ENCODE measurements around the gene SLC20A1.
A peak's percentile ranks its signal among the peaks of the same experiment; 100 is the strongest.

Gene SLC20A1

DNA sequence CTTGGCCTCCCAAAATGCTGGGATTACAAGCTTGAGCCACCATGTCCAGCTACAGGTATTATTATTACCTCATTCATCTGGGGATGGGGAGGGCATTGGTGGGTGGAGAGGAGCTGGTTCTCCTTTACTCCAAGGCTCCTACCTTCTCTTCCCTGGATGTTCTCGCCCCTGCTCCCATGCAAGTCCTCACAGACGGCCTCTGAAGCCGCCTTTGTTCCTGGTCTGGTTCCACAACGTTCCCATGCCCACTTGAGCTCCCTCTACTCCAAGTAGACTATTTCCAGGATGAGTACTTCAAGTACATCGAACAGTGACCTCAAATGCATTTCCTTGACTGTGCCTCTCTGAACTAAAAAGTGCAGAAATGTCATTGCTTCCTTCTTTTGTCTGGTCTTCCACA is 3.2 kb upstream of the SLC20A1 start:
- TF ChIP-seq EP300 (IDR thresholded peaks at IDR 0.05; ENCODE audit: borderline replicate concordance) (no peak), ZBTB7A (IDR thresholded peaks at IDR 0.05; ENCODE audit: low read depth) (no peak), TEAD4 (IDR thresholded peaks at IDR 0.05) (no peak), TCF12 (IDR thresholded peaks at IDR 0.05; ENCODE audit: low read depth) (no peak), NFIC (IDR thresholded peaks at IDR 0.05) (no peak), RAD21 (IDR thresholded peaks at IDR 0.05; ENCODE audit: low read depth) (no peak), EGR1 (IDR thresholded peaks at IDR 0.05) (no peak), CEBPB (IDR thresholded peaks at IDR 0.05) (no peak), TAF1 (IDR thresholded peaks at IDR 0.05; ENCODE audit: low read depth) (no peak), CREB1 (IDR thresholded peaks at IDR 0.05; ENCODE audit: low read depth) (no peak), FOXM1 (IDR thresholded peaks at IDR 0.05; ENCODE audit: borderline replicate concordance, low read depth) (no peak), YY1 (IDR thresholded peaks at IDR 0.05; ENCODE audit: low read depth) (no peak)
- TF ChIP-seq, protein P1, sequence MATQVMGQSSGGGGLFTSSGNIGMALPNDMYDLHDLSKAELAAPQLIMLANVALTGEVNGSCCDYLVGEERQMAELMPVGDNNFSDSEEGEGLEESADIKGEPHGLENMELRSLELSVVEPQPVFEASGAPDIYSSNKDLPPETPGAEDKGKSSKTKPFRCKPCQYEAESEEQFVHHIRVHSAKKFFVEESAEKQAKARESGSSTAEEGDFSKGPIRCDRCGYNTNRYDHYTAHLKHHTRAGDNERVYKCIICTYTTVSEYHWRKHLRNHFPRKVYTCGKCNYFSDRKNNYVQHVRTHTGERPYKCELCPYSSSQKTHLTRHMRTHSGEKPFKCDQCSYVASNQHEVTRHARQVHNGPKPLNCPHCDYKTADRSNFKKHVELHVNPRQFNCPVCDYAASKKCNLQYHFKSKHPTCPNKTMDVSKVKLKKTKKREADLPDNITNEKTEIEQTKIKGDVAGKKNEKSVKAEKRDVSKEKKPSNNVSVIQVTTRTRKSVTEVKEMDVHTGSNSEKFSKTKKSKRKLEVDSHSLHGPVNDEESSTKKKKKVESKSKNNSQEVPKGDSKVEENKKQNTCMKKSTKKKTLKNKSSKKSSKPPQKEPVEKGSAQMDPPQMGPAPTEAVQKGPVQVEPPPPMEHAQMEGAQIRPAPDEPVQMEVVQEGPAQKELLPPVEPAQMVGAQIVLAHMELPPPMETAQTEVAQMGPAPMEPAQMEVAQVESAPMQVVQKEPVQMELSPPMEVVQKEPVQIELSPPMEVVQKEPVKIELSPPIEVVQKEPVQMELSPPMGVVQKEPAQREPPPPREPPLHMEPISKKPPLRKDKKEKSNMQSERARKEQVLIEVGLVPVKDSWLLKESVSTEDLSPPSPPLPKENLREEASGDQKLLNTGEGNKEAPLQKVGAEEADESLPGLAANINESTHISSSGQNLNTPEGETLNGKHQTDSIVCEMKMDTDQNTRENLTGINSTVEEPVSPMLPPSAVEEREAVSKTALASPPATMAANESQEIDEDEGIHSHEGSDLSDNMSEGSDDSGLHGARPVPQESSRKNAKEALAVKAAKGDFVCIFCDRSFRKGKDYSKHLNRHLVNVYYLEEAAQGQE (IDR thresholded peaks at IDR 0.05; ENCODE audit: low read depth), result no peak
- TF ChIP-seq, protein P2, sequence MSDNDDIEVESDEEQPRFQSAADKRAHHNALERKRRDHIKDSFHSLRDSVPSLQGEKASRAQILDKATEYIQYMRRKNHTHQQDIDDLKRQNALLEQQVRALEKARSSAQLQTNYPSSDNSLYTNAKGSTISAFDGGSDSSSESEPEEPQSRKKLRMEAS (IDR thresholded peaks at IDR 0.05), result no peak
- TF ChIP-seq, protein P3, sequence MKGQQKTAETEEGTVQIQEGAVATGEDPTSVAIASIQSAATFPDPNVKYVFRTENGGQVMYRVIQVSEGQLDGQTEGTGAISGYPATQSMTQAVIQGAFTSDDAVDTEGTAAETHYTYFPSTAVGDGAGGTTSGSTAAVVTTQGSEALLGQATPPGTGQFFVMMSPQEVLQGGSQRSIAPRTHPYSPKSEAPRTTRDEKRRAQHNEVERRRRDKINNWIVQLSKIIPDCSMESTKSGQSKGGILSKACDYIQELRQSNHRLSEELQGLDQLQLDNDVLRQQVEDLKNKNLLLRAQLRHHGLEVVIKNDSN (IDR thresholded peaks at IDR 0.05), result no peak

DNA sequence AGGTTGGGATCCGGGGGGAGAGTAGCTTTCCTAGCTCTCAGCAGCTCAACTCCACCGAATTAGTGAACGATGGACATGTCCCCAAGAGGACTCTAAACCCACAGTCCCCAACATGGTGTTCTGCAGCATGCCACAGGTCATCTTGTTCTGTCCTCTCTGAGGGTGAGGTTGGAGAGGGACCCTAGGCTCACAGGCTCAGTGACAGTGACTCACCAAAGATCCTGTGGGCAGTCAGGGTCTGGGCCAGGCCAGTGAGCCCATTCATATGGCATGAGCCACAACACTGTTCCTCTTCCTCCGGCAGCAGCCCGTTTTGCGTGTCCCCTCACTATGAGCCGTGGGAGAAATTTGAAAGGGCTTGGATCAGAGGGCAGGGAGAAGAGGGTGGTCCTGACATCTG is 2.8 kb upstream of the SLC20A1 start:
- no peak for TF ChIP-seq ZBTB7A (IDR thresholded peaks at IDR 0.05; ENCODE audit: low read depth)
- TF ChIP-seq TCF12 (IDR thresholded peaks at IDR 0.05; ENCODE audit: low read depth), result no peak
- no peak for TF ChIP-seq CEBPB (IDR thresholded peaks at IDR 0.05)
- no peak for TF ChIP-seq RAD21 (IDR thresholded peaks at IDR 0.05; ENCODE audit: low read depth)
- TF ChIP-seq, protein P1 (IDR thresholded peaks at IDR 0.05; ENCODE audit: low read depth), result no peak

DNA sequence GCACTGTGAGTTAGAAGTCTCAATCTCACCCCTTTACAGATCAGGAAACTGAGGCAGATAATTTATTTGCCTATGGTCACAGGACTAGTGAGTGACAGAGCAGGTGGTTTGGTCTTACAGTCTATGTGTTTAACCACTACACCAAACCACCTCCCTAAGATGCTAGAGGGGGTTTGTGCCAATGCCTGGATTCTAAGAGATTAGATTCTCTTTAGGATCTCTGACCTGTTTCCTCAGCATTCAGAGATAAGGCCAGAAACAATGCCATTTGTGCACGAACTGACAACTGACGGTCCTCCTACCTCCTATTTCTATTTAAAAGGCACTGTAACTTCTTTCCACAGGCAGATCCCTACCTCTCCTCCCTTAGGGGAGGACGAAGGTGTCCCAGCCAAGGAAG is 2.3 kb upstream of the SLC20A1 start:
- TF ChIP-seq TEAD4 (IDR thresholded peaks at IDR 0.05), result no peak

DNA sequence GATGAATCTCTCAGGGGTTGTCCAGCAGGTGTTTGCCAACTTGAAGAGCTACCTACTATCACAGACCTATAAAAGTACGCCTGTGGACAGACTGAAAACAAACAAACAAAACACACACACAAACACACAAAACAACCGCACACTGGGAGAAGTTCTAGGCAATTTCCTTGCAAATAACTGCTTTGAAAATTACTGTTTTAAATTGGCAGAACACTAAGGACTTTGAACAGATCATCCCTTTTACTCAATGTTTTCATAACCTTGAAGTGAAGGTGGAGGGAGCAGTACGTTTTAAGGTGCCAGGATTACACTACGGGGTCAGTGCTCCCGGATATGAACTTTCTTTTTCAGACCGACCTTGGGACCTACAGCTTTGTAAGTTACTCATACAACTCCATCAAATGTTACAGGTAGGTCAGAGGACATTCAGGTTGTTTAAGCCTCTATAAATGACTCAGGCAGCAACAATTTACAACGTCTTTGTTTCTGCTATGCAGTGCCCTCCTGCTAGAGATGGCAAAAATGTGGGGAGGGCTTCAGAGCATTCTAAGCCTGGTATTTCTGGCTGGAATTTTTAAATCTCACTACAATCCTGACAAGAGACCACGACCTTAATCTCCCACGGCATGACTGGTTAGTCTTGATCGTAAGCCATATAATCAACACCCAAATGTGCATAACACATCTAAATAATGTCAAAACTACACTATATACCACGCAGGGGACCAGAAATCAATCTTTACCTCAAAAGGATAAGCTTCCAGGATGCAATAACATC is 1.4 kb upstream of the SLC20A1 start:
- TF ChIP-seq TCF12 (IDR thresholded peaks at IDR 0.05; ENCODE audit: low read depth) (0 out of 2 replicates have a peak, but pooled peaks have one; percentile 17), TEAD4 (IDR thresholded peaks at IDR 0.05) (peak; percentile 86)
- TF ChIP-seq, protein P2 (IDR thresholded peaks at IDR 0.05), result no peak

DNA sequence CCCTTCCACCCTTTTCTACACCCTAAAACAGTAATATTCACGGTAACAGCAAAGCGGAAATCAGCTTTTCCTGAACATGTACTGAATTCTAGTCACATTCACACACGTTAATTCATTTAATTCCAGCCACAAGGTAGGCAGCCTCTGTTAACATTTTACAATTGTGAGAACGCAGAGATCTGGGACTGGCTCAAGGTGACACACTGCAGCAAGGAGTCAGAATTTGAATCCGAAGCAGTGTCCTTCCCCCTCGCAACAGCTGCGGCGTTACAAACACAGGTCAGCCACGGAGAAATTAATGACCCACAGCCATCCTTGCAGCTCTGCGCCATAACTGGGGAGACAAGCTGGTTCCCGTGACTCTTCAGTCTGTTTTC is 818 bp upstream of the SLC20A1 start:
- TF ChIP-seq EGR1 (IDR thresholded peaks at IDR 0.05) (no peak), YY1 (IDR thresholded peaks at IDR 0.05; ENCODE audit: low read depth) (no peak; the same call in 1 of the 2 replicates), CREB1 (IDR thresholded peaks at IDR 0.05; ENCODE audit: low read depth) (no peak), NFIC (IDR thresholded peaks at IDR 0.05) (no peak)
- TF ChIP-seq, protein P3 (IDR thresholded peaks at IDR 0.05), result no peak

DNA sequence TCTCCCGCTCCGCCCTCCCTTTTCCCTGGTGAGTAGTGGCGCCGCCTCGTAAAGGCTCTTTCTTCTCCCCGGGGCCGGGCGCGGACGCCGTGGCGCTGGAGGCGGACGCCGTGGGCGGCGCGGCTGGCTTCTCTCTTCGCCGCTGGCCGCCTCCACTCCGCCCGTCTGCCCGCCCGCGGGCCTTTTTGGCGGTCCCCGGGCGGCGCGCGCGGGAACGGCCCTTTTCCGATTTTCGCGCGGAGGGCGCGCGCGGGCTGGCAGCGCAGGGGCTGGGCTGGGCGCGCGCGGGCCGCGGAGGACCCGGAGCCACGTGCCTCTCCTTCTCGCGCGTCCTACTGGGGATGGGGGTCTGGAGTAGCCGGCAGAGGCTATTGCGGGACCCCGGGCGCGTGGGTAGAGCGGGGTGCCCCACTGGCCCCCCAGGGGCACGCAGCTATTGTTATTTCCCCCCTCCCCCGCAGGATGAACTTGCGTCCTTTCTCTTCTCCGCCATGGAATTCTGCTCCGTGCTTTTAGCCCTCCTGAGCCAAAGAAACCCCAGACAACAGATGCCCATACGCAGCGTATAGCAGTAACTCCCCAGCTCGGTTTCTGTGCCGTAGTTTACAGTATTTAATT is 472 bp downstream of the SLC20A1 start:
- TF ChIP-seq, protein P2 (IDR thresholded peaks at IDR 0.05), result peak; percentile 76; the same call in 1 of the 2 replicates
- TF ChIP-seq FOXM1 (IDR thresholded peaks at IDR 0.05; ENCODE audit: borderline replicate concordance, low read depth) (no peak), EGR1 (IDR thresholded peaks at IDR 0.05) (peak; percentile 9; the same call in 1 of the 2 replicates), ZBTB7A (IDR thresholded peaks at IDR 0.05; ENCODE audit: low read depth) (no peak), CEBPB (IDR thresholded peaks at IDR 0.05) (no peak), YY1 (IDR thresholded peaks at IDR 0.05; ENCODE audit: low read depth) (no peak)
- TF ChIP-seq, protein P3 (IDR thresholded peaks at IDR 0.05), result peak; percentile 54

Data from Ishikawa (cell line).